Measurements from ENCODE around the gene EIF2B2. TPM values are rescaled to one million over a fixed set of nuclear protein-coding genes. Genes with fewer than 3 reads are reported as not detected.

EIF2B2 gene
- polyA plus RNA-seq, 1 of the 3 experiments (the other 2 are of a cell fraction) = 125 TPM

- H3K9ac ChIP-seq = no peak overlapping the region
- no peak overlapping the region for H3K27ac ChIP-seq (ENCODE audit: low read depth in 2 of 2, low read length in 1 of 2)
- H4K20me1 ChIP-seq (ENCODE audit: insufficient read depth) = no peaks in the 10 kb centered on the region
- no peaks in the 10 kb centered on the region for H3K9me3 ChIP-seq
- H3K4me2 ChIP-seq = no peak overlapping the region
- ChIA-PET POLR2A (no interaction called here), CTCF (interaction anchor here (1.6 to 4.7 kb wide), 3 partner anchors 19 to 165 kb away, joined by 3 to 28 read pairs (median 4); no protein-coding TSS in a partner anchor)
- TF ChIP-seq FOSL2 (IDR thresholded peaks at IDR 0.05; ENCODE audit: borderline replicate concordance, low read depth) (no peak), POLR2AphosphoS5 (IDR thresholded peaks at IDR 0.05; ENCODE audit: low read depth, low read length) (no peak), EZH2phosphoT487 (IDR thresholded peaks at IDR 0.05; ENCODE audit: borderline replicate concordance, low read depth) (no peak), ELF1 (IDR thresholded peaks at IDR 0.05) (no peak), MXI1 (IDR thresholded peaks at IDR 0.05; ENCODE audit: low read depth, low read length) (no peak), TAF1 (IDR thresholded peaks at IDR 0.05; ENCODE audit: borderline replicate concordance, low read depth, low read length) (no peak), MAX (IDR thresholded peaks at IDR 0.05; ENCODE audit: low read depth) (no peak), FOXM1 (IDR thresholded peaks at IDR 0.05; ENCODE audit: low read depth) (no peak), EP300 (IDR thresholded peaks at IDR 0.05; ENCODE audit: borderline replicate concordance in 1 of 2, low read depth in 1 of 2, low read length in 1 of 2) (no peak), REST (IDR thresholded peaks at IDR 0.05; ENCODE audit: low read depth, low read length) (no peak), CHD2 (IDR thresholded peaks at IDR 0.05; ENCODE audit: low read length, partially characterized antibody) (no peak), RFX5 (IDR thresholded peaks at IDR 0.05; ENCODE audit: low read length) (no peak)
- TF ChIP-seq, protein P1, sequence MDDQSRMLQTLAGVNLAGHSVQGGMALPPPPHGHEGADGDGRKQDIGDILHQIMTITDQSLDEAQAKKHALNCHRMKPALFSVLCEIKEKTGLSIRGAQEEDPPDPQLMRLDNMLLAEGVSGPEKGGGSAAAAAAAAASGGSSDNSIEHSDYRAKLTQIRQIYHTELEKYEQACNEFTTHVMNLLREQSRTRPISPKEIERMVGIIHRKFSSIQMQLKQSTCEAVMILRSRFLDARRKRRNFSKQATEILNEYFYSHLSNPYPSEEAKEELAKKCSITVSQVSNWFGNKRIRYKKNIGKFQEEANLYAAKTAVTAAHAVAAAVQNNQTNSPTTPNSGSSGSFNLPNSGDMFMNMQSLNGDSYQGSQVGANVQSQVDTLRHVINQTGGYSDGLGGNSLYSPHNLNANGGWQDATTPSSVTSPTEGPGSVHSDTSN (IDR thresholded peaks at IDR 0.05) = no peak
- TF ChIP-seq, protein P2, sequence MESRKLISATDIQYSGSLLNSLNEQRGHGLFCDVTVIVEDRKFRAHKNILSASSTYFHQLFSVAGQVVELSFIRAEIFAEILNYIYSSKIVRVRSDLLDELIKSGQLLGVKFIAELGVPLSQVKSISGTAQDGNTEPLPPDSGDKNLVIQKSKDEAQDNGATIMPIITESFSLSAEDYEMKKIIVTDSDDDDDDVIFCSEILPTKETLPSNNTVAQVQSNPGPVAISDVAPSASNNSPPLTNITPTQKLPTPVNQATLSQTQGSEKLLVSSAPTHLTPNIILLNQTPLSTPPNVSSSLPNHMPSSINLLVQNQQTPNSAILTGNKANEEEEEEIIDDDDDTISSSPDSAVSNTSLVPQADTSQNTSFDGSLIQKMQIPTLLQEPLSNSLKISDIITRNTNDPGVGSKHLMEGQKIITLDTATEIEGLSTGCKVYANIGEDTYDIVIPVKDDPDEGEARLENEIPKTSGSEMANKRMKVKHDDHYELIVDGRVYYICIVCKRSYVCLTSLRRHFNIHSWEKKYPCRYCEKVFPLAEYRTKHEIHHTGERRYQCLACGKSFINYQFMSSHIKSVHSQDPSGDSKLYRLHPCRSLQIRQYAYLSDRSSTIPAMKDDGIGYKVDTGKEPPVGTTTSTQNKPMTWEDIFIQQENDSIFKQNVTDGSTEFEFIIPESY (IDR thresholded peaks at IDR 0.05; ENCODE audit: borderline replicate concordance, low read depth) = no peak
- no peaks in the 10 kb centered on the region for H3K27me3 ChIP-seq (ENCODE audit: insufficient read depth)
- peaks cover 12% of the 10 kb centered on the region for H3F3A ChIP-seq (replicated peaks; ENCODE audit: insufficient read depth)
- no peaks in the 10 kb centered on the region for H3K79me2 ChIP-seq (ENCODE audit: insufficient read depth)
- 95% methylated on average over 2 of the region's 2 CpGs for WGBS (ENCODE audit: low lambda C conversion rate)
- no peaks in the 10 kb centered on the region for H3K9me2 ChIP-seq
- peaks cover 12 to 23% of the 10 kb centered on the region in 2 experiments for H3K36me3 ChIP-seq (replicated peaks in 1 of 2; ENCODE audit: control insufficient read depth in 1 of 2, insufficient read depth in 2 of 2, low read length in 1 of 2)
- no peak overlapping the region for H3K4me3 ChIP-seq (ENCODE audit: low read depth in 2 of 2, low read length in 1 of 2)
- no peak overlapping the region for H2AFZ ChIP-seq (ENCODE audit: low read depth)
- DNase-seq = no peak
- H3K4me1 ChIP-seq (ENCODE audit: control insufficient read depth in 1 of 2, insufficient read depth in 2 of 2, low read depth in 1 of 2, low read length in 1 of 2) = peaks cover 0 to 5% of the 10 kb centered on the region in 2 experiments; a peak in 1 of 4 replicates
Observed at GRCh38 chr14:75025876-75026275, 23.2 kb downstream of the EIF2B2 start.

Measured in SK-N-SH (cell line).